ENCODE data around the gene FASTKD2. TPM values are rescaled to one million over a fixed set of nuclear protein-coding genes. Genes with fewer than 3 reads are reported as not detected.

Gene FASTKD2
- total RNA-seq, 3 donors from 2014 or later (not counting 1 experiment from before 2014, with no cell fraction given) = 15.9 to 21.6 (median 17.0) TPM

DNA sequence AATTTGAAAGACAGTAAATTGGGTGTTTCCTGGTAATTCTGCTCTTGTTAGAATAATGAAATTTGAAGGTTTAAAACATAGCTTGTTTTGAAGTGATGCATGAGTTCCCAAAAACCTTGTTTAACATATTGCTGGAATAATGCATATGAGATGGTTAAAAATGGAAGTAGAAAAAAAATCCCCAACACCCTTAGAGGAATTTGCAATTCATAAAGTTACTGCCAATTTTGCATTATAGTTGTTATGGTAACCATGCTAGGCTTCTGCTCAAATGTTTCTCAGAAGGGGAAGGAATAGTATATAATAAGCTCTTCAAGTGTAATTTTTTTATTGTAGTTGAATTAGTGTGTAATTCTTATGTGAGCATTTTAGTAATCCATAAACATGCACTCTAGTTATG is 49.1 kb downstream of the FASTKD2 start:
- intact Hi-C loops (cut with micrococcal nuclease) = no loop called here
- no peak for ATAC-seq
- Mint-ChIP-seq H3K36me3 (no peaks in the 10 kb centered on the region), H3K27ac (no peak overlapping the region), H3K27me3 (ENCODE audit: low read depth in 2 of 2) (peaks cover 0 to 4% of the 10 kb centered on the region in 2 donors), H3K9me3 (no peaks in the 10 kb centered on the region), H3K4me3 (no peak overlapping the region), H3K4me1 (no peaks in the 10 kb centered on the region)
- no peak overlapping the region for H3K4me3 ChIP-seq (ENCODE audit: low read length)
- no peaks in the 10 kb centered on the region for H3K36me3 ChIP-seq (ENCODE audit: control insufficient read depth, insufficient read depth, low read length)
- DNase-seq = no peak
- no peaks in the 10 kb centered on the region for H3K4me1 ChIP-seq (ENCODE audit: control insufficient read depth, insufficient read depth, low read length)
- H3K9me3 ChIP-seq (ENCODE audit: control insufficient read depth, insufficient read depth, low read length) = no peaks in the 10 kb centered on the region
- H3K27ac ChIP-seq (ENCODE audit: low read length) = no peak overlapping the region
- H3K27me3 ChIP-seq (ENCODE audit: control insufficient read depth, insufficient read depth, low read length) = peaks cover 2% of the 10 kb centered on the region
- TF ChIP-seq, protein P1, sequence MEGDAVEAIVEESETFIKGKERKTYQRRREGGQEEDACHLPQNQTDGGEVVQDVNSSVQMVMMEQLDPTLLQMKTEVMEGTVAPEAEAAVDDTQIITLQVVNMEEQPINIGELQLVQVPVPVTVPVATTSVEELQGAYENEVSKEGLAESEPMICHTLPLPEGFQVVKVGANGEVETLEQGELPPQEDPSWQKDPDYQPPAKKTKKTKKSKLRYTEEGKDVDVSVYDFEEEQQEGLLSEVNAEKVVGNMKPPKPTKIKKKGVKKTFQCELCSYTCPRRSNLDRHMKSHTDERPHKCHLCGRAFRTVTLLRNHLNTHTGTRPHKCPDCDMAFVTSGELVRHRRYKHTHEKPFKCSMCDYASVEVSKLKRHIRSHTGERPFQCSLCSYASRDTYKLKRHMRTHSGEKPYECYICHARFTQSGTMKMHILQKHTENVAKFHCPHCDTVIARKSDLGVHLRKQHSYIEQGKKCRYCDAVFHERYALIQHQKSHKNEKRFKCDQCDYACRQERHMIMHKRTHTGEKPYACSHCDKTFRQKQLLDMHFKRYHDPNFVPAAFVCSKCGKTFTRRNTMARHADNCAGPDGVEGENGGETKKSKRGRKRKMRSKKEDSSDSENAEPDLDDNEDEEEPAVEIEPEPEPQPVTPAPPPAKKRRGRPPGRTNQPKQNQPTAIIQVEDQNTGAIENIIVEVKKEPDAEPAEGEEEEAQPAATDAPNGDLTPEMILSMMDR (IDR thresholded peaks at IDR 0.05) = no peak

DNA sequence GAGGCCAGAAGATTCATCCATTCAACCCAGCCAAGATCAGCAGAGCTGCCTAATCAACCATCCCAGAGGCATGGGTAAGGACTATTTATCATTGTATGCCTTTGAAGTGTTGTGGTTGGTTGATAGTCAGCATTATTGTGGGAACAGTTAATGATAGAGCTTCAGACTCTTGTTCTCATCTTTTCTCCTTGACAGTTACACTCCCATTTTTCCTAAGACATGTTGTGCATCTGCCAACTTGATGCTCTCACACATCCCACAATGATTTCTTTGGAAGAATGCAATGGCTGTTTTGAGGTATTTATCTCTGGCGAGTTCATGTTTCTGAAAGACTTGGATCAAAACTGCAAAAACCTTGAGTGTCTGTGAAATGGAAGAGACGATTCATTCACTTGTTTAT is 55.4 kb downstream of the FASTKD2 start:
- H3K9me3 Mint-ChIP-seq = no peaks in the 10 kb centered on the region
- TF ChIP-seq, protein P1 (IDR thresholded peaks at IDR 0.05) = no peak
- Histone ChIP-seq H3K27ac (ENCODE audit: low read length) (no peak overlapping the region), H3K27me3 (ENCODE audit: control insufficient read depth, insufficient read depth, low read length) (peaks cover 2% of the 10 kb centered on the region), H3K4me1 (ENCODE audit: control insufficient read depth, insufficient read depth, low read length) (no peaks in the 10 kb centered on the region), H3K36me3 (ENCODE audit: control insufficient read depth, insufficient read depth, low read length) (no peaks in the 10 kb centered on the region), H3K4me3 (ENCODE audit: low read length) (no peak overlapping the region), H3K9me3 (ENCODE audit: control insufficient read depth, insufficient read depth, low read length) (no peaks in the 10 kb centered on the region)
- no peak overlapping the region for H3K27ac Mint-ChIP-seq
- no peaks in the 10 kb centered on the region for H3K36me3 Mint-ChIP-seq
- intact Hi-C loops (cut with micrococcal nuclease) = no loop called here
- no peak overlapping the region for H3K4me3 Mint-ChIP-seq
- 78% methylated on average over 2 of the region's 2 CpGs for WGBS (ENCODE audit: insufficient coverage)
- H3K4me1 Mint-ChIP-seq = no peaks in the 10 kb centered on the region
- ATAC-seq (no peak), DNase-seq (no peak)
- H3K27me3 Mint-ChIP-seq (ENCODE audit: low read depth in 2 of 2) = peaks cover 0 to 4% of the 10 kb centered on the region in 2 donors

DNA sequence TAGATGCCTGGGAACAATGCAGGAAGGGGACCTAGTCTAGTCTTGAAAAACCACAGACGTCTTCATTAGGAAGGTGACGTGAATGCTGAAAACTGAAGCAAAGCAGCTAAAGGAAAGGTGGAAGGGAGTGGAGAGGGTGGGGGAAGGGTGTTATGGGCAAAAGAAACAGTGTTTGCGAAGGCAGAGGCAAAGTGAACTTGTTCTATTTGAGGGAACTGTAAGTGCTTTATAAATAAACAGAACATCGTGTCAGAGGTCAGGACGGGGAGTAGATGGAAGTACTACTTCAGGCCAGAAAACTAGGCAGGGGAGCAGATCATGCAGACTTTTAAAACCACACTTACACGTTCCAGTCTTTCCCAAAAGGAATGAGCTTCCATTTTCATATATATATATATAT is 57.8 kb downstream of the FASTKD2 start:
- H3K4me1 ChIP-seq (ENCODE audit: control insufficient read depth, insufficient read depth, low read length) = no peaks in the 10 kb centered on the region
- no peak overlapping the region for H3K27ac ChIP-seq (ENCODE audit: low read length)
- WGBS (ENCODE audit: insufficient coverage) = 91% methylated on average over 4 of the region's 6 CpGs
- H3K27me3 ChIP-seq (ENCODE audit: control insufficient read depth, insufficient read depth, low read length) = no peaks in the 10 kb centered on the region
- no peaks in the 10 kb centered on the region for H3K36me3 ChIP-seq (ENCODE audit: control insufficient read depth, insufficient read depth, low read length)
- Mint-ChIP-seq H3K27me3 (ENCODE audit: low read depth in 2 of 2) (peaks cover 0 to 3% of the 10 kb centered on the region in 2 donors), H3K4me3 (no peak overlapping the region), H3K9me3 (no peaks in the 10 kb centered on the region), H3K4me1 (no peaks in the 10 kb centered on the region), H3K27ac (no peak overlapping the region), H3K36me3 (no peaks in the 10 kb centered on the region)
- ATAC-seq (no peak), DNase-seq (no peak)
- no peaks in the 10 kb centered on the region for H3K9me3 ChIP-seq (ENCODE audit: control insufficient read depth, insufficient read depth, low read length)
- TF ChIP-seq, protein P1 (IDR thresholded peaks at IDR 0.05) = no peak
- H3K4me3 ChIP-seq (ENCODE audit: low read length) = no peak overlapping the region
- intact Hi-C loops (cut with micrococcal nuclease) = no loop called here

DNA sequence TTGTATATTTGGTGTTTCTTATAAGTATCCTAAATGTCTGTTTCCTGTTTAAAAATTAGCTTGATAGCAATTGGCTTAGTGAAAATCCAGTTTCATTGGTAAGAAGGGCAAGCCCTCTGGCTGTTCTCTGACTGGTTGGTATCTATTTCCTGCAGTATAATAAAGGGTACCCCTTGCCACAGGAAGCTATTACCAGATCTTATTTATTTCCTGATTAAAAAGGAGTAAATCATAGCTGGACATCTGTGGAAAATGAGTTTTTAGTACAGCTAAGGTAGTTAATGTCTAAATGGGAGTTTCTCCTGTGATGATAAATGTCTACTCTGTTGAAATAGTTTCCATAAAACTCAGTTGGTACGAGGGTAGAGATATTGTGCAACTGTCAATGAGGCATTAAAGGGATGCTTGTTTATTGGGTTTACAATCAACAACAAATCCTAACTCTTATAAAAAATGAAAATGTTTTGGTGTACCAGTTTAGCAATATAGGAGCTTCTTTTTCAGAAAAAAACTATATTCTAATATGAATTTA is 58.7 kb downstream of the FASTKD2 start:
- Histone ChIP-seq H3K27ac (ENCODE audit: low read length) (no peak overlapping the region), H3K9me3 (ENCODE audit: control insufficient read depth, insufficient read depth, low read length) (no peaks in the 10 kb centered on the region), H3K36me3 (ENCODE audit: control insufficient read depth, insufficient read depth, low read length) (no peaks in the 10 kb centered on the region), H3K4me3 (ENCODE audit: low read length) (no peak overlapping the region), H3K27me3 (ENCODE audit: control insufficient read depth, insufficient read depth, low read length) (no peaks in the 10 kb centered on the region), H3K4me1 (ENCODE audit: control insufficient read depth, insufficient read depth, low read length) (no peaks in the 10 kb centered on the region)
- intact Hi-C loops (cut with micrococcal nuclease) = no loop called here
- ATAC-seq (no peak), DNase-seq (no peak)
- TF ChIP-seq, protein P1 (IDR thresholded peaks at IDR 0.05) = no peak
- Mint-ChIP-seq H3K36me3 (no peaks in the 10 kb centered on the region), H3K4me1 (no peaks in the 10 kb centered on the region), H3K9me3 (no peaks in the 10 kb centered on the region), H3K27me3 (ENCODE audit: low read depth in 2 of 2) (peaks cover 0 to 3% of the 10 kb centered on the region in 2 donors), H3K4me3 (no peak overlapping the region), H3K27ac (no peak overlapping the region)
- no CpG with 5 or more reads among the region's 1 CpG for WGBS (ENCODE audit: insufficient coverage)

Data from natural killer cell (primary cell).